COR-L47 (cell line): ENCODE results near the gene SLCO2A1.

ENCODE experiments used
- DNase-seq: peaks from one replicate; lab custom pipeline; 2025; lab: John Stamatoyannopoulos, UW

The SLCO2A1 gene

GRCh38 chr3:134060561-134061385 lies 31.0 kb upstream of the SLCO2A1 start:
- DNase-seq: no peak

GRCh38 chr3:134059671-134060560 lies 30.2 kb upstream of the SLCO2A1 start:
- peak; percentile 4 for DNase-seq

- DNase-seq: no peak
These were observed 29.4 kb upstream of the SLCO2A1 start for GRCh38 chr3:134059035-134059601.

GRCh38 chr3:134057654-134058110 lies 28.0 kb upstream of the SLCO2A1 start:
- no peak for DNase-seq

- no peak for DNase-seq
These were observed 27.4 kb upstream of the SLCO2A1 start for GRCh38 chr3:134057006-134057653.

GRCh38 chr3:134056464-134056891 lies 26.8 kb upstream of the SLCO2A1 start:
- DNase-seq: no peak

GRCh38 chr3:134055661-134056060 lies 25.9 kb upstream of the SLCO2A1 start:
- no peak for DNase-seq

GRCh38 chr3:134054881-134055280 lies 25.2 kb upstream of the SLCO2A1 start:
- DNase-seq: no peak

GRCh38 chr3:134054231-134054630 lies 24.5 kb upstream of the SLCO2A1 start:
- no peak for DNase-seq

- no peak for DNase-seq
These were observed 22.6 kb upstream of the SLCO2A1 start for GRCh38 chr3:134052370-134052769.

GRCh38 chr3:134049676-134050075 lies 20.0 kb upstream of the SLCO2A1 start:
- DNase-seq: no peak

- DNase-seq: no peak
These were observed 18.7 kb upstream of the SLCO2A1 start for GRCh38 chr3:134048278-134048996.

GRCh38 chr3:134044459-134044858 lies 14.7 kb upstream of the SLCO2A1 start:
- DNase-seq: no peak

GRCh38 chr3:134040066-134040465 lies 10.3 kb upstream of the SLCO2A1 start:
- no peak for DNase-seq

GRCh38 chr3:134039161-134039862 lies 9.6 kb upstream of the SLCO2A1 start:
- DNase-seq: no peak

GRCh38 chr3:134038716-134039115 lies 9.0 kb upstream of the SLCO2A1 start:
- no peak for DNase-seq

- DNase-seq: no peak
These were observed 8.4 kb upstream of the SLCO2A1 start for GRCh38 chr3:134038071-134038491.

GRCh38 chr3:134037168-134037567 lies 7.4 kb upstream of the SLCO2A1 start:
- DNase-seq: no peak

GRCh38 chr3:134036291-134036690 lies 6.6 kb upstream of the SLCO2A1 start:
- no peak for DNase-seq

- no peak for DNase-seq
These were observed 6.1 kb upstream of the SLCO2A1 start for GRCh38 chr3:134035836-134036235.
